Dedifferentiated amniotic fluid mesenchymal stem cell (primary cell): Measurements from ENCODE around the gene PTPRK.
"Not testable (repeated sequence)": the region's sequence is repeated elsewhere in the genome, so short reads cannot be mapped to it uniquely, and the experiment has no call there.

ENCODE experiments used
- DNase-seq: peaks from one replicate; pipeline ENCODE4 v3.0.0-alpha.2; 2016; ENCODE audit errors: extremely low spot score

The PTPRK gene

DNA sequence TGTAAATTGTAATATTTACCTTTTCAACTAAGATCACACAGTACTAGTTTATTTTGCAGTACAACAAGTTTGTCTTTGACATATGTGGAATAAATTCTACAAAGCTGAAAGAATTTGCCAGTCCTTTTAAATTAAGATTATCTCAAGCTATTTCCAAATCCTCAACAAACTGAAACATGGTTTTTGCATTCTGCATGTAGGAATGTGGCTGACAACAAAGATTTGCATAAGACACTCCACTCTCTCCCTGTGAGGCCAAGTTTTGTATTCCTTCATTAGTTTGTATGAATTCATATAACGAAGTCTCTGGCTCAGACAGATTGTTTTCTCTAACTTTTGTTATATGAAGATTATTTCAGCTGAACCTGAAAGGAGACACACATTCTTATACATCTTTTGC, 495.4 kb downstream of the PTPRK start:
- no peak for DNase-seq

DNA sequence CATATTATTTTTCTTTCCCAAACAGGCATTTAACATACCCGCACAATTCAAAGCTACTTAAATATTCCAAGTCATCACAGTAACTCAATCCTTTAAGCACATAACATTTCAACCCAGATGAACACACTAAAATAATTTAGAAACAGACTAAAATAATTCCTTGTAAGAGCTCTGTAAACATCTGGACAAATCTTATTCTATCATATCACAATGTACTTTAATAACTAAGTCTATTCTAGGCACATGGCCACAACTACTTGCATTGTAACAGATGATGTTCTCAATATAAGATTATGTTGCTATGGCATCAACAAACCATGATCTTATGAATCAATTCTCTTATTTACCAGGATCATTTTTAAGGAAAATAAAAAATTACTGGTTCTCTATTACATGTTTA, 496.4 kb downstream of the PTPRK start:
- no peak for DNase-seq

DNA sequence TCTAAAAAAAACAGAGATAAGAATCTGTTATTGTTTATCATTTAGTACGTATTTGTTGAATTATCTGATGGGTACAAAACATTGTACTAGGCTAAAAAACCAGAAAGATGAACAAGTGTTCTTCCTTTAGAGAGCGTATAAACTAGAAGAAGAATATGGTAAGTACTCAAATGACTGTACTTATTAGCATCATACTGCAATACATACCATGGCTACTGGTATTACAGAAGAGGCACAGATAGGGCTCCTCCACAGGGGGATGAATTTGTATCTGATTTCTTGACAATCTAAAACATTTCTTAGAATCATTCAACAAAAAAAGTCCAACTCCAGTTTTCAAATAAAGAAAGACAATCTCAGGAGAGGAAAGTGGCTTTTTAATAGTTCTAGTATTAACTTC, 501.6 kb downstream of the PTPRK start:
- no peak for DNase-seq

DNA sequence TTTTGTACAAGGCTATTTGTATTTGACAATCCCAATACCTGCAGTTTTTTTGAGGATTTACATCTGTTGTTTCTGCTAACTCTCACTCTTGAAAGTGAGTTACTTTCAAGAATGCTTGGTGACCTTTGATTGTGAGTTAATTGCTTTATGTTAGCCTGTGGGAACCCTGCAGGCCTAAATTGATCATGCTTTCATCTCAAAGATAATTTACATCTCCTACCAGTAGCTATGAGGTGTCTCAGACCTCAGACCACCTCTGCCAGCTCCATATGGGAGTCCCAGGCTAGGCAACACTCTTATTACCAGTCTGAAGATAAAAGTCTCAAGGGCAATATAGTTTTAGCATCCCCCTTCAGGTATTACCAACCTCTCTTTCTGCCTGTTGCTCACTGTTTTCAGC, 503.1 kb downstream of the PTPRK start:
- DNase-seq: no peak

DNA sequence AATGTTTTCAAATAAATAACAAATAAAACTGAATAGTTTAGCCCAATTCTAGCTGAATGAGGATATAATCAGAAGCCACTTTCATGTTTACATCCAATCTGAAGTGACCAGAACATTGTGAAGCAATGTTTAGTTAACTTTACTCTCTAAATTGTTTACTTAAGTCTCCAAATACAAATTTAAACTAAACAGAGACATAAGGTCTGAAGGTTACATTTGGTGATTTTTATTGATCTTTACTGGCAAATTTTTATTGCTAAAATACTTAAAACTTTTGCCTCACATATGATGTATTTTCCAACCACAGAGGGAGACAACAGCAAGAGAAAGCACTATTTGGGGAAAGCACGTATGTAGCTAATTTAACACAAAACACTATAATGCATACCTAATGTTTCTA, 512.7 kb downstream of the PTPRK start:
- DNase-seq: no peak

DNA sequence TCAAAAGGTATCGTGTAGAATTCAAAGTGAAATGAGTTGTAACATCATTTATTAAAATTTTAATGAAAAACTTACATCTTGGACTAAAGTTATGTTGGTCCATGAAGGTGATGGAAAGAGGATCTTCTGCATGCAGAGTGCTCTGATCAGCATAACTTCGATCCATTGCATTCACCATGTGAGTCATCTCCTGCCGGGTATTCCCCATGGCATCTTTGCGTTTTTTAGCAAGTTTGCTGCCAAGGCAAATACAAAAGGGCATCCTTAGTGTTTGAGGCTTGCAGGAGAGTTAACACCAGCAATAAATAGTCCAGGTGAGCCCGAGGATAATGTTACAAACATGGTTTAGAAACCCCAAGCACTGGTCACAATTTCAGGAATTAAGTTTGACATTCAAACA, 515.4 kb downstream of the PTPRK start:
- DNase-seq: no peak

DNA sequence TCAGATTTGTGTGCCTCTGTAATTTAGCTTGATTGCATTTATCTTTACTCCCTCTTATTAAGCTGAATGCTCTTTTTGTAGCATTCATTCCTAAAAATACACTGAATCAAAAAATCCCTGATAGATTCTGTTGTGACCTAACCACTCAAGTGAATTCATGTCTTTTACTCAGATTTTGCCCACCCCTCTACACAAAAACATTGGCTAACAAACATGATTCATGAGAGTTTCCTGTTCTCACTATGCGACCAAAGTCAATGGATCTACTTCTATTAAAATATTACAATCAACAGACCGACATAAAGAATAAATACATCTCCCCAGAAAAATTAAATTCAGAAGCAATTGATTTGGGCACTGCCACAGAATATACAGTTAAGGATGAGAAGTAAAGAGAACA, 520.0 kb downstream of the PTPRK start:
- DNase-seq: no peak

DNA sequence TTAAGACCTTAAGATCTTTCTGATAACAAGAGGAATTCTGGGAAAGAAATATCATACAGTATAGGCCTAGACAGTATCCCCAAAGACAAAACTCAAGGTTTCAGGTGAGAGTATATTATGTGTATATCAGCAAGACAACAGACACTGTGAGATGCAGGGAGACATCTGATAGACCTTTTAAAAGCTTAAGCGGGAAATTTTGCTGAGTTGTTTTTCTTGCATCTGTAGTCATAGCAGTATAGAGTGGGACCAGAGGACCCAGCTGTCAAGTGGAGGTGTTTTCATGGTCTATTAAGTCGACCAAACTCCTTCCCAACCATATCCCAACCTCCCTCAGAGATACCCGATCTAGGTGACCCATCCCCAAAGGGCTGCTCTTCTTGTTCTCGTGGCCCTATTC, 521.4 kb downstream of the PTPRK start:
- DNase-seq: no peak

DNA sequence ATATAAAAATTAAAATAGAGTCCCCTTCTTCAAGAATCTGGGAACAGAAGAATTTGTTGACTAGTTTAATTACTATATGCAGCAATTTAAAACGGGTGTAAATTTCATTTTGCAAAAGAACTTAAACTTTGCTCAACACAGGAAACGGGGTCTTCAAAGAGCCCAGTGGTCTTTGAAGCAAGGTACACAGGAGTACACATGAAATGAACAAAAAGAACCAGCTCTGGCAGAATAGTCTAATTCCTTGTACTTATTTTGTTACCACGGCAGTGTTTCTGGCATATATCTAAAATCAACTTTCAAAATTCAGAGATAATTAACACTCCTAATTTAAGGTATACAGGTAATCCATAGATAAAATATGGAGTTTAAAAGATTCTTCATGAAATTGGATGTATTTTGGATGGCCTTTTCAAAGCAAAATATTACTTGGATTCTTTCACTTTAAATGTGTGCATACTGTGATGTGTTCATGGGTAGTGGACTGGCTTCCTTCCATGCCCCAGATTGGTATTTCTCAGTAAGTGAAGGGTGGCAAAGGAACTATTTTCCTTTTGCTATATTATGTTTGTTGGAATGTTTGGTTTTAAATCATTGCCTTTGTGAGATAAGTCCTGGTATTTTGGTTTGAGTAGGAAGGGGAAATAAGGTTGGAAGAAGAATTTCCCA, 522.8 kb downstream of the PTPRK start:
- no peak for DNase-seq

DNA sequence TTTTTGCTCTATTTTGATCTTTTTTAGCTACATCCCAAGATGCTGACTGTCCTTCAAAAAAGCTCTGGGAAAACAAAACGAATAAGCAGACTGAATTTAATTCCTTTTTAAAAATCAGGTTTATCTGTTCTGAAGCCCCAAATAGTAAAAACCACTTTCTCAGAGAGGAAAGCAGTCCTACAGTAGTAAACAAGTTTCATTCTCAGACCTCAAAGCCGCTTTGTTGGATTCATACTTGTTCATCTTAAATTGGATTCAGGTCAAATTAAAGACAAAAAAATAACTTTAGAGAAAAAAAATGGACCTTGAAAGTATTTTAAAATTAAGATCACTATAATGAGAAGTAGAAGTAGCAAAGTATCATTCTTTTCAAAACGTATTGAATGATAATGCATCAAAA, 523.5 kb downstream of the PTPRK start:
- no peak for DNase-seq

DNA sequence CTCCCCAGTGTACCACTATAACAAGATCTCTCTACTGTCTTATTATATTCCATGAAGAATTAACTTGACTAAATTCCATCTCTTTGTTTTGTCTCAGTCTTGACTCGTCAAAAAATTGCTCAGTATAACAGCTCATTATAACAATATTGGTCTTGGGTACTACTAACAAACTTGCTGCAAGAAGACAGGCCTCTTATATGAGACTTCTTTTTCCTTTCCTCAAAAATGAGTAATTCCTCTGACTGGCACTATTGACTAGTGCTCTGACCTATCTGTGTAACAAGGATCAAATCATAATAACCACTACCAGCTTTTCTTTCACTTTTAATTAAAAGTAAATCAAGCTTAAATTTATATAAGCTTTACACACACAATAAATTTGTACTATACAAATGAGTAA, 528.3 kb downstream of the PTPRK start:
- no peak for DNase-seq

DNA sequence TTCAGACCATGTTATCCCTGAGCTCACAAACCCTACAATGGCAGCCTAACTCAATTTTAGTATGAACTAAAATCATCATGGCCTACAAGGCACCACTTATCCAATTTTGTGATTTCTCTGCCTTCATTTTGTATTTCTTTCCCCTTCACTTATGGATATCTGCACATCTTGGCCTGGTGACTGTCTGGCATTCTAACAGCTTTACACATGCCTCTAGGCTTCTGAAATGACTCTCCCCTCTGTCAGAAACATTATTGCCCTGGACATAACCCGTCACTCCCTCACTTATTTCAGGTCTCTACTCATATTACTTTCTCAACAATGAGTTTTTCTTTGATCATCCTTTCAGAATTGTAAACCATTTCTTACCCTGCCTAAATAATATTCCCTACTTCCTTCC, 530.3 kb downstream of the PTPRK start:
- no peak for DNase-seq

DNA sequence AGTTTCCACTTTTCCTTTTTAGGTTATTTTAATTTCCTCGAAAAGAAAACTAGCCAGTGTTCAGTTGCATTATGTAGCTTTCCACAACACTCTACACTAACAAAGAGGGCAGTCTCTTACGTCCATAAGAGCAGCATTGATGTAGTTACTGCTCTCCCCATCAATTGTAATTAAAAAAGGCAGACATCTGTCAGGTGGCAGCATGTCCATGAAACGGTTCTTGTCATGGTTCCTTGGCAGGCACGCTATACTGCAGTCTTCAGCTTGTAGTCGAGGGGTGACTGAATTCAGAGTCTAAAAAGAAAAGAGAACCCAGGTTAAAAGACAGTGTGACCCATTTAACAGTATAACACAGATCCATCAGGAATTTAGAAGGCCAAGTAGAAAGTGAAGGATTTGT, 539.4 kb downstream of the PTPRK start:
- DNase-seq: no peak

DNA sequence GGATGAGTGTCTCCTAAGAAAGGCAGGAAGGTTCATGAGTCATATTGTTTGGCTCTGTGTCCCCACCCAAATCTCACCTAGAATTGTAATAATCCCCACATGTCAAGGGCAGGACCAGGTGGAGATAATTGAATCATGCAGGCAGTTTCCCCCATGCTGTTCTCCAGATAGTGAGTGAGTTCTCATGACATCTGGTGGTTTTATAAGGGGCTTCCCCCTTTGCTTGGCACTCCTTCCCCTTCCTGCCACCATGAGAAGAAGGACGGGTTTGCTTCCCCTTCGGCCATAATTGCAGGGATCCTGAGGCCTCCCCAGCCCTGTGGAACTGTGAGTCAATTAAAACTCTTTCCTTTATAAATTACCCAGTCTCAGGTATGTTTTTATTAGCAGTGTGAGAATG, 542.2 kb downstream of the PTPRK start:
- not testable (repeated sequence) for DNase-seq

DNA sequence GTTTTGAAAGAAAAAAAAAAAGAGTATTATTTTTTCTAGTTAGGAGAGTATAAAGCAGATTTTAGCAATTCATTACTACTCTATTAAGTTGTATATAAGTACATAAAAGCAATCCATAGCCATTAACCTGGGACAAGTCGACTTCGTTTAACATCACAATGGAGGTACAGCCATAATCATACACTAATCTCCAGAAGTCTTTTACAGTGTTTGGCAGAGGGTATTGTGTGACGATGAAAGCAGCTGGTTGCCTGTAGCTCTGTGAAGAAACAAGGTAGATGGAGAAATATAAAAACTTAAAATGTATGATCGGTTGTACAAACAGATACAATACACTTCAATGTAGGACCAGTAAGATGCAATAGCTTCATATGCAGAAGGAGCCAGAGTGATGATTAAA, 543.6 kb downstream of the PTPRK start:
- no peak for DNase-seq

DNA sequence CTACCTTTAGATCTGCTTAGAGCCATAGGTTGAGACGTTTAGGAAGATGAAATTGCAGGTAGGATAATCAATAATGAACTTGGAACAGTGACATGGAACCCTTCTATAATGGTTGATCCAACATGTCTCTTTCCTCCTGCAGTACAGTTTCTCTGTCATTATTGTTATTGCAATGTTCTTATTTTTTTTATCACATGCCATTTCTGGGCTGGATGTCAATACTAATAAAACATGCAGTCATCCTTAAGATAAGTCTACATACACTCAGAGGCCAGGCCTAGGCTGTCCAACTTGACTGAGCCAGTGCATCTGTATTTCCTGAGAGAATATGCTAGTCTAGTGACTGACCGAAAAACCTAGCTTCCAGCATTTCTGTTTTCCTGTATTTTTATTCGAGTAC, 544.3 kb downstream of the PTPRK start:
- DNase-seq: no peak

DNA sequence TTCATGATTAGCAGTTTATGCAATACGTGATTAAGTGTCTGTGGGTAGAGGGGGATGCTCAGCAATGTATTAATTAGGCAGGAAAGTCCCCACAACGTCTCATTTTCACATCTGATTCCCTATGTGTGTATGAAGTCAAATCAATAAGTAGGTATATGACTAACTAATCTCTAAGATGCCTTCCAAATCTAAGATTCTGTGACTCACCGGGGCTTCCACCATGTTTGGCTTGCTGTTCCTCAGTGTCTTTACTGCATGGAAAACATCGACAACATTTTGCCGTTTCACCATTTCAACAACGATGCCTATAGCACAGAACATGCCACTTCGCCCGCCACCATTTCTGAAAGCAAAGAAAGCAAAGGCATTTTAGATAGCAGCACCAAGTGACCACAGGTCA, 547.6 kb downstream of the PTPRK start:
- DNase-seq: no peak

DNA sequence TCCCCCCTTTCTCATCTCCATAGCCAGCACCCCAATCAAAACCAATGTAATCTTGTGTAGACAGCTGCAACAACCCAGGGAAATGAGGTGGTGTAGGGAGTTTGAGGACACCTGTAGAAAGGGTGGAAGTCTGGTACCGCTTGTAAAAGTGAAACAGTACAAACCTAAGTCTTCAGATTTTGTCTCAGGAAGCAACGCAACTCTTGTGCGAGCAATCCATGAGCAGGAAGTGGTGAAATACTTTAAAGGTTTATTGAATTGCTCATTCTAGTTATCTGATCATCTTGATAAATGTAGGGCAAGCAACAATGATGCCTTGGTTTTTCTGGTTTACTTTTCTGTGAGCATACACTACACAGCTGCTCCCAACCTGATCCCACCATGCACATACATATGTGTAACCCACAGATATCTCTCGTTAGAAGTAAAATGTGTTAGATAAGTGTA, 548.4 kb downstream of the PTPRK start:
- DNase-seq: no peak

DNA sequence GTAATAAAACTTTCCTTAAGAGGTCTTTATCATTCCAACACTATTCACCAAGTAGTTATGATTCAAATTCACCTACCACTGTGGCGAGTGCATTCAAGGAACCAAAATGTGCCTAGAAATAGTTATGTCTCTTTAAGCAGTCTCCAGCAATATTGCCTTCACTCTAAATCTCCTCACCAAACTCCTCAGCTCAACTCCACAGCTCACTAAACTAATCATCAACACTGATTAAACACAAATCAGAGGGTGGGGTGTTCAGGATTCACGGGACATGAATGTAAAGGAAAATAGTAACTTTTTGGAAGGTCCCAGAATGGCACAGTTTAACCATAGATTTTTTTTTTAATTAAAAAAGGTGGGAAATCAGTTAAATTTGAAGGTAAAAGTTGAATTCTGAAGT, 549.0 kb downstream of the PTPRK start:
- DNase-seq: no peak

DNA sequence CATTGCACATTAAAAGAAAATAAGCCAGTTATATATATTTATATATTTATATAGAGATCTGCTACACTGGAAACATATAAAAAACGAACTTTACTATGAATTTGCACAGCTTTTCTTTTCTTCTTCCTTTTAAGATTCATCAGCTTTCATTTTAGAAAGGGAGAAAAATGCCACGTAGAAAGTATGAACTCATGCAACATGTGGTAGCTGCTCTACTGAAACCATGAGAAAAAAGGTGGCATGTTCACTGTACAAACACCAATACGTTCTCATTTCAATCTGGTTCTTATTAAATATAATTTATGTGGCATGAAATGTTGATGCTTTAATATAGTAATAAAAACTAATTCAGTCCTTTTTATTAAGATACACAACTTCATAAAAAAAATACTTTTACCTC, 550.7 kb downstream of the PTPRK start:
- DNase-seq: no peak

DNA sequence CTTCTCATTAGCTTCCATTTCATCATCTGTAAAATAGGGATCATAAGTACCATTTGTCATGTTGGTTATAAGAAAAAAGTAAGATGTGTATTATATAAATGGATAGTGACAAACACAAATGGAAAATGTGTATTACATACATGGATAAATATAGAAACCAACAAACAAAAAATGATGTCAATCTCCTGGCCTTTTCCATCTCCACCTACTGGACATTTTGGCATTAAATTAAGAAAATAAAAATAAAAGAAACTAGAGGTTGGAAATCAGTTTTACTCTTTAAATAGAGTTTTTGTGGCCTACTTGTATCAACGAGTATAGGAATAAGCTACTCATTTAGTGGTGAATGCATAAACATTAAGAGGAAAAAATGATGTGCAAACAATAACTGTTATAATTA, 552.0 kb downstream of the PTPRK start:
- no peak for DNase-seq

DNA sequence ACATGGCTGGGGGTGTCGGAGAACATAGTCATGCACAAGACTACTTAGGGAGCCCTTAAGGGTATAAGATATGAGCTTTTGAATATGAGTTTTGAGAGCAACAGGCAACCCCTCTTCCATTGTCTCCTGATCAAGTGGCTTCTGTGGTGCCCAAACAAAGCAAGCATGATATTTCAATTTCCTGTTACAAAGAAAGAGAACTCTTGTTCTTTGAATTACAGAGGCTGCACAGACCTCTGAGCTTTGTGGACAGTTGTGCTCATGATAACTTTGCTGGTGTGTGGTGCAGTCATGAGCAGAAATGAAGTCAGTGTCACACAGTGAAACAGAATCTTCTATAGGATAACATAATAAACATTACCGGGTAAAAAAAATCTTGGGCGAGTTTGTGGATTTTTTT, 552.7 kb downstream of the PTPRK start:
- DNase-seq: no peak

DNA sequence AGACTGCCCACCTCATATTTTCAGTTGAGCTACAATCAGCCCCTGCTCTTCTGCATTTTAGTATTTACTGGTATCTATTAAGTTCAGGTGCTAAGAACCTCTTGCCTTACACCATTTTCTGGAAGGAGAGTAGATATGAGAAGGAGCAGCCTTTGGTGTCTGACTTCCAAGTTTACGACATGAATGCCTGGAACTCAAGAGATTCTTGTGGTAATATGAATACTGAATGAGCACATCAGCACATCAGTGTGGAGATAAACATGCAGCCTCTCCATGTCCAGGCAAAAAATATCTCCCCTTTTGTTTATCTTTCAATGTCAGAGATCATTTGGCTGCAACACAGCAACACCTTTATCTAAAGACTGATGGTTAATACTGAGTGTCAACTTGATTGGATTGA, 553.8 kb downstream of the PTPRK start:
- no peak for DNase-seq

DNA sequence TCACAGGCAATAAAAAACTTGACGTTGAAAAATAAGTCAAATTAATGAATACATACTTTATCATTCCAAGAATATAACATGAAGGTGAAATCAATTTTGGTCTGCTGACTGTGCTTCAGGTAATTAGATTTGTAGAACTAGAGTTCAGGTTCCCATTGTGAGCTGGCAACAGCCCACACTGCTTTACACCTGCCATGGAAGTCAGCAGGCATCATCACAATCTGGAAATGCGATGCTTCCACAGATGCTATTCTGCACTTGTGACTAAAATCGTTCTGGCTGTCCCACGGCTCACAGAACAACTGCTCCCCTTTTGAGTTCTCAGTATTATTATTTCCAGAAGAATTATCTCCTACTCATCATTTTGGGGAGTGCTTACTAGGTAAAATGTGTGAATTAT, 556.9 kb downstream of the PTPRK start:
- DNase-seq: no peak

DNA sequence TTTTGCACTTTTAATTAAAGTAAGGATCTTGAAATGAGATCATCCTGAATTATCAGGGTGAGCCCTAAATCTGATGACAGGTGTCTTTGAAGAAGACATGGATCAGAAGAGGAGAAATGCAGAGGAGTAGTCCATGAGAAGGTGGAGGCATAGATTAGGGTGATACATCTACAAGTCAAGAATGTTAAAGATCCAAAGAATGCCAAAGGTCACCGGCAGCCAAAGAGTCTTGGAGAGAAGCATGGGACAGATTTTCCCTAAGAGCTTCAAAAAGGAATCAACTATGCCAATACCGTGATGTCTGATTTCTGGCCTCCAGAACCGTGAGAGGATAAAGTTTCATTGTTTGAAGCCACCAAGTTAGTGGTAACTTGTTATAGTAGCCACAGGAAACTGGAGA, 560.5 kb downstream of the PTPRK start:
- DNase-seq: no peak
